AG10803 (cell line): ENCODE measurements around the gene ARHGAP32.

Source experiments
- DNase-seq: peaks from one replicate; pipeline ENCODE4 v3.0.0; 2010; ENCODE audit warnings: low read depth
- H3K4me3 ChIP-seq: 2 replicates; pipeline ENCODE4 v1.5.1; 2011; ENCODE audit warnings: mild to moderate bottlenecking, low read length, control low read depth
- TF ChIP-seq, protein P1 (sequence below): conservative IDR thresholded peaks from 2 replicates; pipeline ENCODE4 v1.5.1; 2011; ENCODE audit warnings: mild to moderate bottlenecking, low read length, control low read depth, inconsistent platforms

Gene ARHGAP32

DNA sequence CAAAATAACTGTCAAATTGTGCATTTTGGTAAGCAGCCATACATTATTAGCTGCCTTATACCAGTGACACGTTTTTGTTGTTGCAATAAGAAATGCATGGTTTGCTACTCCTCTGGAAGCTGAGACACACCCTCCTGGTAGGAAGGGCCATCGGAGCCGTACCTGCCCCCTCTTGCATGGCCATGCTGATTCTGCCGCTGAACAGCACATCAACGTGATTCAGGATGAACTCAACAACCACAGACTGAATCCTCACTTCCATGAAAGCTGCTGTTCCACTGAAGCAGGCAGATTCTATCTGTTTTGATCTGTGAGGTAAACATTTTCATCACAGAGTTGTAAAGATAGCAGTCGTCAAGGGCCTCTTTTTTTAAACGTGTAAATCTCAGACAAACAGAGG is 210.9 kb downstream of the ARHGAP32 start:
- no peak for DNase-seq
- no peak overlapping the region for H3K4me3 ChIP-seq
- TF ChIP-seq, protein P1, sequence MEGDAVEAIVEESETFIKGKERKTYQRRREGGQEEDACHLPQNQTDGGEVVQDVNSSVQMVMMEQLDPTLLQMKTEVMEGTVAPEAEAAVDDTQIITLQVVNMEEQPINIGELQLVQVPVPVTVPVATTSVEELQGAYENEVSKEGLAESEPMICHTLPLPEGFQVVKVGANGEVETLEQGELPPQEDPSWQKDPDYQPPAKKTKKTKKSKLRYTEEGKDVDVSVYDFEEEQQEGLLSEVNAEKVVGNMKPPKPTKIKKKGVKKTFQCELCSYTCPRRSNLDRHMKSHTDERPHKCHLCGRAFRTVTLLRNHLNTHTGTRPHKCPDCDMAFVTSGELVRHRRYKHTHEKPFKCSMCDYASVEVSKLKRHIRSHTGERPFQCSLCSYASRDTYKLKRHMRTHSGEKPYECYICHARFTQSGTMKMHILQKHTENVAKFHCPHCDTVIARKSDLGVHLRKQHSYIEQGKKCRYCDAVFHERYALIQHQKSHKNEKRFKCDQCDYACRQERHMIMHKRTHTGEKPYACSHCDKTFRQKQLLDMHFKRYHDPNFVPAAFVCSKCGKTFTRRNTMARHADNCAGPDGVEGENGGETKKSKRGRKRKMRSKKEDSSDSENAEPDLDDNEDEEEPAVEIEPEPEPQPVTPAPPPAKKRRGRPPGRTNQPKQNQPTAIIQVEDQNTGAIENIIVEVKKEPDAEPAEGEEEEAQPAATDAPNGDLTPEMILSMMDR: no peak

DNA sequence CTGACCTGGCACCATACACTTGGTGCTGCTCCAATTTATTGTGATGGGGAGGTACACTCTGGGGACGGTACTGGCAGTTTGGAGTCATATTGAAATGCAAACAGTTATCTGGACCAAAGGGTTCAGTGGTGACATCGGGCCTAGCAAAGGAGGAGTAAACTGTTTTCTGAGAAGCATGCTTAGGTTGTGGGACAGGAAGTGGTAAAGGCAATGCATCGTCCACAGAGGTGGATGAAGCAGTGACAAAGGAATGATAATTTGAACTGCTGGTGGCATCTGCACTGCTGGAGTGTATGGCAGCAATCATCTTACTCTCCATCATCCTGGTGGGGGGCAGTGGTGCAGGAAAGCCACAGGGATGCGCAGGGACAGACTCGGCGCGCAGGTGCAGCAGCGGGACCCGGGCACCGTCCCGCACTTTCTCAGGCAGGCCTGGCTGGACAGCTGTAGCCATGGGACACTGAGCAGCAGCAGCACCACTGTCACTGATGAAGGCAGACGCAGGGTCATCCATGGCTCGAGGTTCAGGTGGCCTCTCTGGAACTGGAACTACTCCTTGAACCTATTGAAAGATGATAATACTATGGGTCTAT is 221.4 kb downstream of the ARHGAP32 start:
- TF ChIP-seq, protein P1: no peak
- DNase-seq: no peak

DNA sequence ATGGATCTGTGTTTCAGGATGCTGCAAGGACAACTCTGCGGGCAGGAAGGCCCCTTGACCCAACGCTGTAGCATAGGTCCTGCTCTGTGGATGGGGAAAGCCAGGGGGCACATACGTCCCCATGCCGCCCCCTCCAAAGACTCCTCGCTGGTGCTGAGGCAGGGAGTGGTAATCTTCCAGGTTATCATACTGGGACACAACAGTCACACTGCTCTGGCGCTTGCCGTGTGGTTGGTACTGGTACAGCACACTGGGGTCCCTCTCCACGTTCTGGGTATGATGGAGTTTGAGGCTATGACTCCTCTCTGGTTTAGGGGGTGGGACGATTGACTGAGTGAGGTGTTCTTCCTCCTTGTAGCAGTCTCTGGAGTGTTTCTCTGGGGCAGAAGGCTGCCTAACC is 223.2 kb downstream of the ARHGAP32 start:
- DNase-seq: no peak
- H3K4me3 ChIP-seq: no peak overlapping the region
- TF ChIP-seq, protein P1: no peak

More for the DNA sequence above, 221.4 kb downstream of the ARHGAP32 start:
- H3K4me3 ChIP-seq: no peak overlapping the region

DNA sequence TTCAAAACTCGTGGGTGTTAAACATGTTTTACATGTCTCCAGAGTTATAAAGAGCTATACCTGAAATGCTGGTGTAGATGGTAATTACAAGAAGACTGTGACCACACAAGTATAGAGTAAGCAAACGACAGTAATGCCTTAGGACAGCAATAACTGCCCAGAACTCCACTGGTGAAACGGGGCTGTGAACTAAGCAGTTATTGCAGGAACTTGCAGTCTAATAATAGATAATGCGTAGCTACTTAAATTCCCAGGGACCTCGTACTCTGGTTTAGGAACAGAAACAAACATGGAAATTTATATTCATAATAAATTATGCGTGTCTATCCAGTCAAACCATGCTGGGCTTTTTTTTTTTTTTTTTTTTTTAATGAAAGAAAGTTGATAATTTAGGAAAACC is 224.5 kb downstream of the ARHGAP32 start:
- TF ChIP-seq, protein P1: no peak
- H3K4me3 ChIP-seq: no peak overlapping the region
- DNase-seq: no peak

DNA sequence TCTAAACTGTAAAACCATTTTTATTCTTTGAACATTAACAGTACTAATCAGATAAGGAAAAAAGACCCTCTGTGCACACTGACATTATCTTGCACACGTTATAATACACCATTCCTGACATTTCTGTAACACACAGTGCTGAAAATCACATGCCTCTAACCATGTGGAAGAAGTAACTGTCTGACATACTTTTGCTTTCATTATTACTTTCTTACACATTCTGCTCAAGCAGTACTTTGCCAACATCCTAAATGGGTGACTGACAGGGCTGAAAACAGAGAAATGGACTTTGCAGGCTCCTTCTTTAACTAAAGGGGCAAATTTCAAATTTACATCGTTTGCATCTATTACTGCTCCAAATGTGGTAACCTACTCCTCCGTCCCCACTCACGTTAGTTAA is 226.6 kb downstream of the ARHGAP32 start:
- DNase-seq: no peak
- H3K4me3 ChIP-seq: no peak overlapping the region
- TF ChIP-seq, protein P1: no peak

DNA sequence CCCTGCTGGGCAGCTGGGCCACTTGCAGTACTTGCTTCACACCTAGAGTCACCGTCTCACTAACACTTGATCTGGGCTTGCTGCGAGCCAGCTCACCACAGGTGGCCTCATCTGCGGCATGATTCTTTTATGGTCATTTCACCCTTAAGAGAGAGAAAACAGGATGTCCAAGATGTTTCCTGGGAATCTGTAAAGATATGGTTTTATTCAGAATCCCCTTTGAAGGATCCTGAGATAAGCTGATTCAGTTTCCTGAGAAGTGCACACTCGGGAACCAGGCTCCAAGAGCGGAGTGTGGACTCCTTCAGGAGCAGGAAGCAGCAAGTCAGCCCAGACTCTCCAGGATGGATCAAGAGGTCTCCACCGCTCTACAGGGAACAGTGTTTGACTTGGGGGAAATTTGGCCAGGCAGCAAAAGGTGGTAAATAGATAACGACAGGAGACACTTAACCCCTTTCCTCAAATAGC is 227.6 kb downstream of the ARHGAP32 start:
- TF ChIP-seq, protein P1: no peak
- no peak for DNase-seq
- no peak overlapping the region for H3K4me3 ChIP-seq

DNA sequence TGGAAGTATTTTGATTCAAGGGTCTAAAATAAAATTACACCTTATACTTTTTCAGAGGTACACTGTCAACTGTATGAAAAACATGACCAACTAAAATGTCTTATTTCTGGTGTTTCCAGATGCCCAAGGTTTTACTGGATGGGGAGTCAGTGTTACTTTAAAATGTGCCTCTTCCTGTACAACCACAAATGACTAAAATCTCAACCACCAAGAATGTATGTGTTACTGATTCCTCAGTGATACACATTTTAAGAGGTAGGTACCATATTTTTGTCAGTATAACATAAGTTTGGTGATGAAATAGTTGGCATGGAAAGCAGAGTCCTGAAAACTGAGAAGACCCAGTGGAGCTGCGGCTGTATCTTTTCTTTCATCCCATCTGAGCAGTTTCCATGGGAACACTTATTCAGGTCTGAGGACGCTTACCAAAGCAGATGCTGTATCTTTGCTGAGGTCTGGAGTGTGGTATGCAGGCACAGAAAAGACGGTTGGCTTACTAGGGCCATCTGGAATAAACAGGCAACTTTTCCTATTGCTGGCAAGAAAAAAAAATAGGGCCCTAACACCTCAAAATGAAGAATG is 228.3 kb downstream of the ARHGAP32 start:
- TF ChIP-seq, protein P1: no peak
- H3K4me3 ChIP-seq: no peak overlapping the region

More for the DNA sequence above, 228.3 kb downstream of the ARHGAP32 start:
- DNase-seq: peak; percentile 31
